Parathyroid adenoma (tissue), 2 donors: ENCODE results near the gene CORO7.

Experiments
- H2AFZ ChIP-seq: fragments of 300-600 bp; sonication (generic); one replicate; pipeline ENCODE4 v1.7.0; 2017; ENCODE audit warnings: antibody characterized with exemption, mild to moderate bottlenecking
- H3K27ac ChIP-seq: fragments of 300-600 bp; sonication (generic); one replicate; pipeline ENCODE4 v1.7.0; 2017
- H3K27me3 ChIP-seq: fragments of 300-600 bp; sonication (generic); one replicate; pipeline ENCODE4 v1.7.0; 2017; ENCODE audit warnings: low read length; ENCODE audit not compliant: control insufficient read depth, insufficient read depth
- H3K36me3 ChIP-seq: fragments of 300-600 bp; sonication (generic); one replicate; pipeline ENCODE4 v1.7.0; 2017; ENCODE audit warnings: low read length; ENCODE audit not compliant: control insufficient read depth, insufficient read depth
- H3K4me1 ChIP-seq: fragments of 300-600 bp; sonication (generic); one replicate; pipeline ENCODE4 v1.7.0; 2017; ENCODE audit warnings: control low read depth
- H3K4me2 ChIP-seq: fragments of 300-600 bp; sonication (generic); one replicate; pipeline ENCODE4 v1.7.0; 2017; ENCODE audit warnings: low read length
- H3K4me3 ChIP-seq: fragments of 300-600 bp; sonication (generic); one replicate; pipeline ENCODE4 v1.7.0; 2017; ENCODE audit warnings: low read depth, low read length
- H3K79me2 ChIP-seq: fragments of 300-600 bp; sonication (generic); one replicate; pipeline ENCODE4 v1.7.0; 2017; ENCODE audit warnings: control low read depth
- H3K9ac ChIP-seq: fragments of 300-600 bp; sonication (generic); one replicate; pipeline ENCODE4 v1.7.0; 2017; ENCODE audit warnings: mild to moderate bottlenecking
- H3K9me3 ChIP-seq: fragments of 300-600 bp; sonication (generic); one replicate; pipeline ENCODE4 v1.7.0; 2017; ENCODE audit warnings: low read length; ENCODE audit not compliant: control insufficient read depth
- CTCF ChIP-seq: fragments of 300-600 bp; sonication (generic); IDR thresholded peaks from one replicate; pipeline ENCODE4 v1.7.0; 2017; ENCODE audit warnings: antibody characterized with exemption, mild to moderate bottlenecking
- donor health status: primary hyperparathyroidism.

CORO7 gene

GRCh38 chr16:4404967-4405696 lies 11.3 kb downstream of the CORO7 start:
- Histone ChIP-seq H3K27ac (no peak overlapping the region), H2AFZ (no peak overlapping the region), H3K27me3 (no peaks in the 10 kb centered on the region), H3K4me3 (no peak overlapping the region), H3K9me3 (no peaks in the 10 kb centered on the region), H3K36me3 (no peaks in the 10 kb centered on the region), H3K9ac (no peak overlapping the region), H3K4me1 (peaks cover 11% of the 10 kb centered on the region), H3K79me2 (peaks cover 2% of the 10 kb centered on the region), H3K4me2 (no peak overlapping the region)
- TF ChIP-seq CTCF, result no peak

GRCh38 chr16:4404247-4404966 lies 12.0 kb downstream of the CORO7 start:
- H3K4me1 ChIP-seq, result peaks cover 4% of the 10 kb centered on the region
- H3K4me3 ChIP-seq, result no peak overlapping the region
- H3K27ac ChIP-seq, result no peak overlapping the region
- peaks cover 2% of the 10 kb centered on the region for H3K79me2 ChIP-seq
- H3K36me3 ChIP-seq, result no peaks in the 10 kb centered on the region
- no peaks in the 10 kb centered on the region for H3K9me3 ChIP-seq
- no peak for TF ChIP-seq CTCF
- H3K27me3 ChIP-seq, result no peaks in the 10 kb centered on the region
- H3K9ac ChIP-seq, result no peak overlapping the region
- no peak overlapping the region for H2AFZ ChIP-seq
- H3K4me2 ChIP-seq, result no peak overlapping the region

GRCh38 chr16:4403133-4403949 lies 13.1 kb downstream of the CORO7 start:
- Histone ChIP-seq H3K4me1 (no peaks in the 10 kb centered on the region), H3K36me3 (no peaks in the 10 kb centered on the region), H2AFZ (no peak overlapping the region), H3K4me2 (no peak overlapping the region), H3K9ac (no peak overlapping the region), H3K79me2 (peaks cover 2% of the 10 kb centered on the region), H3K9me3 (no peaks in the 10 kb centered on the region), H3K4me3 (no peak overlapping the region), H3K27ac (no peak overlapping the region), H3K27me3 (no peaks in the 10 kb centered on the region)
- TF ChIP-seq CTCF, result no peak

GRCh38 chr16:4402439-4403132 lies 13.8 kb downstream of the CORO7 start:
- no peaks in the 10 kb centered on the region for H3K4me1 ChIP-seq
- H3K9ac ChIP-seq, result no peak overlapping the region
- H3K79me2 ChIP-seq, result peaks cover 2% of the 10 kb centered on the region
- H3K36me3 ChIP-seq, result no peaks in the 10 kb centered on the region
- no peak overlapping the region for H3K4me2 ChIP-seq
- H3K27me3 ChIP-seq, result no peaks in the 10 kb centered on the region
- no peak overlapping the region for H3K4me3 ChIP-seq
- no peaks in the 10 kb centered on the region for H3K9me3 ChIP-seq
- H2AFZ ChIP-seq, result peak overlapping the region; percentile 35
- H3K27ac ChIP-seq, result no peak overlapping the region
- peak; percentile 94 for TF ChIP-seq CTCF
